ENCODE results near the gene MCOLN1. TPM values are rescaled to one million over a fixed set of nuclear protein-coding genes. Genes with fewer than 3 reads are reported as not detected.

Gene MCOLN1
- total RNA-seq = 10 to 100 TPM; 17.5 to 18.2 TPM

DNA sequence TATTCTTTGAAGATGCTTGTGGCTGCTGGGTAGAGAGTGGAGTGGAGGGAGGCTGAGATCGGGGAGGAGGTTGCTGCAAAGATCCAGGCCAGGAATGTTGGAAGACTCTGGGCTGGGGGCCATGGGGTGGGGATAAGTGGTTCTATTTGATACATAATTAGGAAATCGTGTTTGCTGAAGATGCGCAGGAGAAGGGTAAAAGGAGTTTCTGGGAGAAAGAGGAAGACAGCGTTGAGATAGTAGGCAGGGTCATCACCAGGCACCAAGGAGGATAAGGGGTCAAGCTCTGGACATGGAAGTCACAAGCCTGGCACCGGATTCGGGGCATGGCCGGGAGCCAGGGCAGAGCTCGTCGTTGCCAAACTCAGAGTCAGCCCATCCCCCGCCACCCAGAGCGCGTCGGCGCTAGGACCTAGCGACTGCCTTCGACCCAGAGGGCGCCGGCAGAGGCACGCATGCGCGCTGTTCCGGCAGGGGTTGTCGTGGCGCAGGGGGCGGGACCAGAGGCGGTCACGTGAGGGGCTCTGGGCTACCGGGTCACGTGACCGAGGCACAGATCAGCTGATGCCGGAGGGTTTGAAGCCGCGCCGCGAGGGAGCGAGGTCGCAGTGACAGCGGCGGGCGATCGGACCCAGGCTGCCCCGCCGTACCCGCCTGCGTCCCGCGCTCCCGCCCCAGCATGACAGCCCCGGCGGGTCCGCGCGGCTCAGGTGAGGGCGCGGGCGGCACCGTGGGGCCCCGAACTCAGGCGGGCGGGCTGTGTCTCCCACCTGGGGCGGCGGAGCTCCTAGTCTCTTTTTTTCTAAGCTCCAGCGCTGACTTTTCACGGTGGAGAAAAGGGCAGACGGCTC lies at the start of gene MCOLN1:
MCOLN1 (plus strand) TSS at position 553 of the 851 bp plus-strand sequence; CDS start at position 680, 127 bp downstream.
- Mint-ChIP-seq H3K4me1 (peaks cover 6% of the 10 kb centered on the region), H3K4me3 (peak within 1 kb of the TSS; percentile 69), H3K27me3 (peaks cover 2% of the 10 kb centered on the region), H3K9me3 (no peaks in the 10 kb centered on the region), H3K27ac (peak within 1 kb of the TSS; percentile 81), H3K36me3 (no peaks in the 10 kb centered on the region)
- POLR2A ChIA-PET = interaction anchor here (0.6 to 2.8 kb wide), 12 partner anchors 7 to 453 kb away, joined by 3 to 26 read pairs (median 5); partner anchors contain the start of genes ARHGEF18, PET100, PNPLA6 and STXBP2
- peak; percentile 90 for ATAC-seq (ENCODE audit: low read depth)
- DNase-seq = peak; percentile 100

DNA sequence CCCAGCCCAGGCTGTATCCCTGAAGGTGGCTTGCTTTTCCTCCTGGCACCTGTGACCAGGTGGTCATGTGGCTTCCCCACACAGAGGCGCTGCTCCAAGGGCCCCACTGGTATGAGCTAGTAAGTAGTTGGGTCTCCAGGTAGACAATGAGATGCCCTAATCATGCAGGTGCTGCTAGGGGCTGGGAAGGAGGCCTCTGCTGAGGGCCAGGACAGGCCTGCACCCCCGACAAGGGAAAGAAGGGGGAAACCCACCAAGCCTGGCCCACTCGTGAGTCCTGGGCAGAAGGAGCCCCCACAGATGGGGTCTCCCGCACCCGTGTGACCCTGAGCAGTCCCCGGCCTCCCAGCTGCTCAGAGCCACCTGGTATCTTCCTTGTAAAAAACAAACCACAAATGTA lies 46.8 kb upstream of the MCOLN1 start:
- no peak overlapping the region for H3K27ac Mint-ChIP-seq
- H3K4me1 Mint-ChIP-seq = peaks cover 2% of the 10 kb centered on the region
- H3K36me3 Mint-ChIP-seq = peaks cover 2% of the 10 kb centered on the region
- H3K4me3 Mint-ChIP-seq = no peak overlapping the region
- POLR2A ChIA-PET = no interaction called here
- no peak for ATAC-seq (ENCODE audit: low read depth)
- H3K27me3 Mint-ChIP-seq = no peaks in the 10 kb centered on the region
- DNase-seq = no peak
- no peaks in the 10 kb centered on the region for H3K9me3 Mint-ChIP-seq

DNA sequence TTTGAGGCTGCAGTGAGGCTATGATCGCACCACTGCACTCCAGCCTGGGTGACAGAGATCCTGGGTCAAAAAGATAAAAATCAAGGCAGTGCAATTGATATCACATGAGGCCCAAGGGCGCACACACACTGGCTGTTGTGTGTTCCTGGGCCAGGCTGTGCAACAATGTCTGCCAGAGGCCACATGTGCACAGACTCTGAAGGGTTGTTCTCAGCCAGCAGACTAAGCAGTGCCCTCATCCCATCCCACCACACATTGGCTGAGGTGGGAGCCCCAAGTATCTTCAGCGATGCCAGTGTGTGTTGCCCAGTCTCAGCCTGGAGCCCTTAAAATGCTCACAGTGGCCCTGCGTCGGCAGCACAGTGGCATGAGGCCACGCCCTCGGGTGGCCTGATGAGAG lies 46.2 kb upstream of the MCOLN1 start:
- POLR2A ChIA-PET = no interaction called here
- ATAC-seq (ENCODE audit: low read depth) (no peak), DNase-seq (no peak)
- H3K36me3 Mint-ChIP-seq = peaks cover 2% of the 10 kb centered on the region
- no peaks in the 10 kb centered on the region for H3K9me3 Mint-ChIP-seq
- H3K27me3 Mint-ChIP-seq = no peaks in the 10 kb centered on the region
- H3K4me1 Mint-ChIP-seq = peaks cover 2% of the 10 kb centered on the region
- H3K27ac Mint-ChIP-seq = no peak overlapping the region
- H3K4me3 Mint-ChIP-seq = no peak overlapping the region

DNA sequence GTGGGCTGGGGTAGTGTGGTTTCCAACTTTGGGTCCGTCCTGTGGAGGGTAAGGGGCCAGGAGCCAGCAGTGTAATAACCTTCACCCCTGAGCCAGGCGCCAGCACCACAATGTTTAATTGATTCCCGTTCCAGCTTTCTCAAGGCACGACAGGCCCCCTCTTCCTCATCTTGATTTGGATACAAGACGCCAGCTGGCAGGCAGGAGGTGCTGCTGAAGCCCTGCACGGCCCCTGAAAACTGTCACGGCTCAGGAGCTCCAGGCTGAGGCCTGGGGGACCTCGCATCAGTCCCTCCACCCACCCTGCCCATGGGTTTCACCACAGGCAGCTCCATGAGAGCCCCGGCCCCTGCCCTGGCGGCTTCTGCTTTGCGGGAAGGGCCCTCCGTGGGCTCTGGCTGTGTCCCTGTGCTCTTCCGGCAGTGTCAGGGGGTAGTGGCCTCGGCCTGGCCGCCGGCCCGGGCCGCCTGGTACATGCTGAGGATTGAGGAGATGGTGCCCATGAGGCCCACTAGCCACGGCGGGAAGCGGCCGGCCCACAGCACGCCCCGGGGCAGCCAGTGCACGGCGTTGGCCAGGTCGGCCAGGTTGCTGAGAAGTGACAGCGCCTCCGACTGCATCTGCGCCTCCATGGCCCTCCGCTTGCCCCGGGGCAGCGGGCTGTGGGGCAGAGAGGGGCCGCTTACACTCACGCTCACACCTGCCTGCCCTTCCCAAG lies 45.5 kb upstream of the MCOLN1 start:
- H3K9me3 Mint-ChIP-seq = no peaks in the 10 kb centered on the region
- ATAC-seq (ENCODE audit: low read depth) = no peak

DNA sequence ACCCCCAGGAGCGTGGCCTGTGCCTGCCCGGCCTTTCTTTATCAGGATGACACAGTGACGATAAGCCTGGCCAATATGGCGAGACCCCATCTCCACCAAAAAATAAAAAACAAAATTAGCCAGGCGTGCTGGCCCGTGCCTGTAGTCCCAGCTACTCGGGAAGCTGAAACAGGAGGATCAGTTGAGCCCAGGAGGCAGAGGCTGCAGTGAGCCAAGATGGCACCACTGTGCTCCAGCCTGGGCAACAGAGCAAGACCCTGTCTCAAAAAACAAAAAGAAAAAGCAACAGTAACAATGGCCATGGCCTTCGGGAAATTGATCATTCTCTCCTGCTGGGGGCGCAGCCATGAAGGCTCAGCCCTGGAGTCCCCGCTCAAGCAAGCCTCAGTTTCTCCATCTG lies 44.7 kb upstream of the MCOLN1 start:
- no peak for ATAC-seq (ENCODE audit: low read depth)

More for the DNA sequence above, 45.5 kb upstream of the MCOLN1 start:
- Mint-ChIP-seq H3K4me1 (peaks cover 2% of the 10 kb centered on the region), H3K27ac (no peak overlapping the region), H3K36me3 (no peaks in the 10 kb centered on the region), H3K27me3 (no peaks in the 10 kb centered on the region), H3K4me3 (no peak overlapping the region)
- DNase-seq = no peak
- POLR2A ChIA-PET = no interaction called here

GRCh38 chr19:7478173-7478842 lies 44.1 kb upstream of the MCOLN1 start:
- peaks cover 4% of the 10 kb centered on the region for H3K4me1 Mint-ChIP-seq
- no peak overlapping the region for H3K4me3 Mint-ChIP-seq
- ATAC-seq (ENCODE audit: low read depth) (peak; percentile 6), DNase-seq (no peak)
- no peaks in the 10 kb centered on the region for H3K9me3 Mint-ChIP-seq
- no peak overlapping the region for H3K27ac Mint-ChIP-seq
- POLR2A ChIA-PET = no interaction called here
- no peaks in the 10 kb centered on the region for H3K36me3 Mint-ChIP-seq
- peaks cover 2% of the 10 kb centered on the region for H3K27me3 Mint-ChIP-seq

More for the DNA sequence above, 44.7 kb upstream of the MCOLN1 start:
- Mint-ChIP-seq H3K27ac (no peak overlapping the region), H3K36me3 (no peaks in the 10 kb centered on the region), H3K4me1 (peaks cover 2% of the 10 kb centered on the region), H3K9me3 (no peaks in the 10 kb centered on the region), H3K27me3 (no peaks in the 10 kb centered on the region), H3K4me3 (no peak overlapping the region)
- POLR2A ChIA-PET = no interaction called here
- no peak for DNase-seq

GRCh38 chr19:7478843-7479227 lies 43.6 kb upstream of the MCOLN1 start:
- DNase-seq (no peak), ATAC-seq (ENCODE audit: low read depth) (no peak)
- H3K27ac Mint-ChIP-seq = no peak overlapping the region
- no peaks in the 10 kb centered on the region for H3K9me3 Mint-ChIP-seq
- peaks cover 2% of the 10 kb centered on the region for H3K27me3 Mint-ChIP-seq
- POLR2A ChIA-PET = no interaction called here
- peaks cover 4% of the 10 kb centered on the region for H3K4me1 Mint-ChIP-seq
- no peak overlapping the region for H3K4me3 Mint-ChIP-seq
- H3K36me3 Mint-ChIP-seq = no peaks in the 10 kb centered on the region

GRCh38 chr19:7480222-7480969 lies 42.0 kb upstream of the MCOLN1 start:
- Mint-ChIP-seq H3K9me3 (no peaks in the 10 kb centered on the region), H3K4me3 (no peak overlapping the region), H3K36me3 (no peaks in the 10 kb centered on the region), H3K27ac (no peak overlapping the region), H3K27me3 (peaks cover 2% of the 10 kb centered on the region), H3K4me1 (peaks cover 4% of the 10 kb centered on the region)
- POLR2A ChIA-PET = no interaction called here
- ATAC-seq (ENCODE audit: low read depth) (no peak), DNase-seq (no peak)

DNA sequence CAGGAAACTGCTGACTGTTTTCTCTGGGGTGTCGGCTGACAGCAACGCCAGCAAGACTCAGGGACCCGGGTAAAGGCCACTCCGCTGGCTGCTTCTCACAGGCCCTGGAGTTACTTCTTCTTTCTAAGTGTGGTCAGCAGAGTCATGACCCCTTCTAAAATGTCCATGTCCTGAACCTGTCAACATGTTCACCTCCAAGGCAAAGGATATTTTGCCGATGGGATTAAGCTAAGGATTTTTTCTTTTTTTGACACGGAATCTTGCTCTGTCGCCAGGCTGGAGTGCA lies 41.5 kb upstream of the MCOLN1 start:
- ATAC-seq (ENCODE audit: low read depth) (no peak), DNase-seq (no peak)
- no peak overlapping the region for H3K27ac Mint-ChIP-seq
- POLR2A ChIA-PET = no interaction called here
- peaks cover 2% of the 10 kb centered on the region for H3K27me3 Mint-ChIP-seq
- peaks cover 4% of the 10 kb centered on the region for H3K4me1 Mint-ChIP-seq
- no peak overlapping the region for H3K4me3 Mint-ChIP-seq
- no peaks in the 10 kb centered on the region for H3K36me3 Mint-ChIP-seq
- H3K9me3 Mint-ChIP-seq = no peaks in the 10 kb centered on the region

- peaks cover 4% of the 10 kb centered on the region for H3K4me1 Mint-ChIP-seq
- POLR2A ChIA-PET = no interaction called here
- DNase-seq (no peak), ATAC-seq (ENCODE audit: low read depth) (no peak)
- no peaks in the 10 kb centered on the region for H3K9me3 Mint-ChIP-seq
- H3K27me3 Mint-ChIP-seq = peaks cover 2% of the 10 kb centered on the region
- H3K36me3 Mint-ChIP-seq = no peaks in the 10 kb centered on the region
- H3K4me3 Mint-ChIP-seq = no peak overlapping the region
- H3K27ac Mint-ChIP-seq = no peak overlapping the region
These were observed 39.6 kb upstream of the MCOLN1 start for GRCh38 chr19:7482584-7483439.

- no peak for DNase-seq
- Mint-ChIP-seq H3K36me3 (no peaks in the 10 kb centered on the region), H3K27ac (no peak overlapping the region), H3K4me1 (peaks cover 4% of the 10 kb centered on the region), H3K27me3 (peaks cover 2% of the 10 kb centered on the region), H3K9me3 (no peaks in the 10 kb centered on the region), H3K4me3 (no peak overlapping the region)
- ATAC-seq (ENCODE audit: low read depth) = no peak
- POLR2A ChIA-PET = no interaction called here
These were observed 38.7 kb upstream of the MCOLN1 start for GRCh38 chr19:7483720-7484201.

GRCh38 chr19:7486923-7487322 lies 35.5 kb upstream of the MCOLN1 start:
- POLR2A ChIA-PET = no interaction called here
- Mint-ChIP-seq H3K27ac (no peak overlapping the region), H3K4me3 (no peak overlapping the region), H3K9me3 (no peaks in the 10 kb centered on the region), H3K4me1 (peaks cover 11% of the 10 kb centered on the region), H3K36me3 (no peaks in the 10 kb centered on the region), H3K27me3 (peaks cover 2% of the 10 kb centered on the region)
- no peak for ATAC-seq (ENCODE audit: low read depth)
- DNase-seq = no peak
